ENCODE data around the gene PRX. TPM values are rescaled to one million over a fixed set of nuclear protein-coding genes. Genes with fewer than 3 reads are reported as not detected.

Gene PRX
- total RNA-seq, 1 experiment from 2014 or later = 1.6 TPM

DNA sequence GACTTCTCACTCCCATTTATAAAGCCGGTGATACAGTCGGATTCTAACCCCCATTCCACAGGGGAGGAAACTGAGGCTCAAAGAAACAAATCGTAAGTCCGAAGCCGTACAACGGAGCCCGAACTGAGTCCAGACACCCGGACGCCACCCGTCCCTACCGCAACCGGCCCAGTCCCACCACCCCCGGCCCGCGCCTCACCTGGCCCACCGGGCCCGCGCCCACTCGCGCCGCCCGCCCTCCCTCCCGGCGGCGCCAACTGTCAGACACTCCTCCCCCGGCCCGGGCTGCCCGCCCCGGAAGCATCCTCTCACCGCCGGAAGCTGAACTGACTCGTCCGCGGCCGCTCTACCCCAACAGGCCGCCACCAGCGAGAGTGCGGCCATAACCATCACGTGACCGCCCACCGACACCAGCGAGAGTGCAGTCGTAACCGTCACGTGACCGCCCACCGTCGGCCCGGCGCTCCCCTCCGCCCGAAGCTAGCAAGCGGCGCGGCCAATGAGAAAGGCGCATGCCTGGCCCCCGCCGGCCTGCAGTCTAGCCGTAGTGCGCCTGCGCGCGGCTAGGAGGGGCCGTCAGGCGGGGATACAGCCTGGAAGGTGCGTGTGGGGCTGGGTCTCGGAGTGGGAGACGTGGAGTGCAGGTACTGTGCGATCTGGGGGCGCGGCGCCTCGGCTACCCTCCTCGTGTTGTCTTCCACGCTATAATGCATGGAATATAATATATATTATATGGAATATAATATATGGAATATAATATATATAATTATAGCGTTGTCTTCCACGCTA is 64.9 kb downstream of the PRX start, which contains the start of the genes C19orf47 and PLD3:
Gene C19orf47 (minus strand): TSS at position 273 of the 789 bp plus-strand sequence. CDS start 6,540 bp downstream, outside the sequence.
Gene PLD3 (plus strand): TSS at position 571 of the 789 bp plus-strand sequence. CDS start 17,789 bp downstream, outside the sequence.
- intact Hi-C loops (cut with micrococcal nuclease; ENCODE audit: unreplicated experiment) = no loop called here
- peak within 1 kb of the TSS; percentile 85 for H3K27ac Mint-ChIP-seq (ENCODE audit: unreplicated experiment)
- TF ChIP-seq, protein P1, sequence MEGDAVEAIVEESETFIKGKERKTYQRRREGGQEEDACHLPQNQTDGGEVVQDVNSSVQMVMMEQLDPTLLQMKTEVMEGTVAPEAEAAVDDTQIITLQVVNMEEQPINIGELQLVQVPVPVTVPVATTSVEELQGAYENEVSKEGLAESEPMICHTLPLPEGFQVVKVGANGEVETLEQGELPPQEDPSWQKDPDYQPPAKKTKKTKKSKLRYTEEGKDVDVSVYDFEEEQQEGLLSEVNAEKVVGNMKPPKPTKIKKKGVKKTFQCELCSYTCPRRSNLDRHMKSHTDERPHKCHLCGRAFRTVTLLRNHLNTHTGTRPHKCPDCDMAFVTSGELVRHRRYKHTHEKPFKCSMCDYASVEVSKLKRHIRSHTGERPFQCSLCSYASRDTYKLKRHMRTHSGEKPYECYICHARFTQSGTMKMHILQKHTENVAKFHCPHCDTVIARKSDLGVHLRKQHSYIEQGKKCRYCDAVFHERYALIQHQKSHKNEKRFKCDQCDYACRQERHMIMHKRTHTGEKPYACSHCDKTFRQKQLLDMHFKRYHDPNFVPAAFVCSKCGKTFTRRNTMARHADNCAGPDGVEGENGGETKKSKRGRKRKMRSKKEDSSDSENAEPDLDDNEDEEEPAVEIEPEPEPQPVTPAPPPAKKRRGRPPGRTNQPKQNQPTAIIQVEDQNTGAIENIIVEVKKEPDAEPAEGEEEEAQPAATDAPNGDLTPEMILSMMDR (IDR thresholded peaks at IDR 0.05; ENCODE audit: unreplicated experiment) = no peak
- H3K9me3 Mint-ChIP-seq (ENCODE audit: low read depth, unreplicated experiment) = no peaks in the 10 kb centered on the region
- no TSS peak for BruUV-seq (replicated peaks)
- peak; percentile 100 for DNase-seq
- H3K36me3 Mint-ChIP-seq (ENCODE audit: insufficient read depth, unreplicated experiment) = peaks cover 30% of the 10 kb centered on the region
- peak within 1 kb of the TSS; percentile 89 for H3K4me3 Mint-ChIP-seq (ENCODE audit: low read depth, unreplicated experiment)
- no peaks in the 10 kb centered on the region for H3K4me1 Mint-ChIP-seq (ENCODE audit: low read depth, unreplicated experiment)
- H3K27me3 Mint-ChIP-seq (ENCODE audit: unreplicated experiment) = no peaks in the 10 kb centered on the region
- CTCF ChIA-PET = interaction anchor here (0.6 to 1.0 kb wide), 6 partner anchors 23 to 1687 kb away, joined by 3 to 6 read pairs (median 4); partner anchors contain the start of gene ACTMAP

DNA sequence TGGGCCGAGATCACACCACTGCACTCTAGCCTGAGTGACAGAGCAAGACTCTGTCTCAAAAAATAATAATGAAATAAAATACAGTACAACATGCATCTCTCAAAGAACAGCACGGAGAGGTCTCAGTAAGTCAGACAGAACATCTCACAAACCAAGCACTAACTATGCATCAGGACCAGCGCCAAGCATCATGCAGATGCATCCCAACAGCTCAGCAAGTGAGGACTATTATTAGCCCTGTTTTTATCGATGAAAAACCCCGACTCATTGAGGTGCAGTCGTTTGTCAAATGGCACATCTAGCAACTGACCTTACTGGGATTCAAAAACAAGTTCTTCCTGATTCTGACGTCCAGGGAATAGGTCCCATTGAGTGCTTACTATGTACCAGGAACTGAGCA is 68.8 kb downstream of the PRX start:
- TF ChIP-seq, protein P1 (IDR thresholded peaks at IDR 0.05; ENCODE audit: unreplicated experiment) = no peak
- BruUV-seq (replicated peaks) = no TSS peak
- no peak for DNase-seq
- H3K9me3 Mint-ChIP-seq (ENCODE audit: low read depth, unreplicated experiment) = no peaks in the 10 kb centered on the region
- CTCF ChIA-PET = no interaction called here
- intact Hi-C loops (cut with micrococcal nuclease; ENCODE audit: unreplicated experiment) = no loop called here
- no peak overlapping the region for H3K27ac Mint-ChIP-seq (ENCODE audit: unreplicated experiment)
- peaks cover 32% of the 10 kb centered on the region for H3K36me3 Mint-ChIP-seq (ENCODE audit: insufficient read depth, unreplicated experiment)
- H3K4me3 Mint-ChIP-seq (ENCODE audit: low read depth, unreplicated experiment) = no peak overlapping the region
- no peaks in the 10 kb centered on the region for H3K4me1 Mint-ChIP-seq (ENCODE audit: low read depth, unreplicated experiment)
- H3K27me3 Mint-ChIP-seq (ENCODE audit: unreplicated experiment) = no peaks in the 10 kb centered on the region

Small RNA genes within 50 kb of the gene (microRNA-seq; reads per million reads assigned to microRNA genes)
- gene MIR6796 = not detected

Other genes with a start within 250 kb of the PRX start
- 26.1 and 30.5 TPM in 2 replicates for gene MAP3K10, start 222.0 kb downstream of the PRX start, total RNA-seq (2022)
- not detected in 2 replicates for gene TTC9B, start 195.0 kb downstream of the PRX start, total RNA-seq (2022)
- 0.83 and 0.94 TPM in 2 replicates for gene CCNP, start 186.7 kb downstream of the PRX start, total RNA-seq (2022)
- gene AKT2, start 128.0 kb downstream of the PRX start, total RNA-seq (2022) = 179 and 182 TPM in 2 replicates
- gene C19orf47, start 65.0 kb downstream of the PRX start, total RNA-seq (2022) = 19.3 and 22.7 TPM in 2 replicates
- 184 and 192 TPM in 2 replicates for gene PLD3, start 64.7 kb downstream of the PRX start, total RNA-seq (2022)
- 0.14 TPM in 1 of 2 replicates, not detected in the other for gene HIPK4, start 23.2 kb downstream of the PRX start, total RNA-seq (2022)
- 12.3 and 15.4 TPM in 2 replicates for gene SERTAD1, start 12.6 kb upstream of the PRX start, total RNA-seq (2022)
- 51.9 and 56.7 TPM in 2 replicates for gene SERTAD3, start 31.0 kb upstream of the PRX start, total RNA-seq (2022)
- gene BLVRB, start 52.4 kb upstream of the PRX start, total RNA-seq (2022) = 107 and 118 TPM in 2 replicates
- 0.80 and 1.3 TPM in 2 replicates for gene SPTBN4, start 53.6 kb upstream of the PRX start, total RNA-seq (2022)
- 117 TPM in 2 replicates for gene SHKBP1, start 163.5 kb upstream of the PRX start, total RNA-seq (2022)
- gene LTBP4, start 188.0 kb upstream of the PRX start, total RNA-seq (2022) = 14.1 and 20.3 TPM in 2 replicates

Measured in Calu3 (cell line).